ENCODE results near the gene SERPINC1.
A peak's percentile ranks its signal among the peaks of the same experiment; 100 is the strongest.
"Not testable (repeated sequence)": the region's sequence is repeated elsewhere in the genome, so short reads cannot be mapped to it uniquely, and the experiment has no call there.

The SERPINC1 gene

GRCh38 chr1:173893611-173894010 lies 23.5 kb downstream of the SERPINC1 start:
- no peak for DNase-seq (ENCODE audit: low read depth in 2 of 2, low spot score in 1 of 2)

- DNase-seq (ENCODE audit: low read depth in 2 of 2, low spot score in 1 of 2) = no peak
Observed at GRCh38 chr1:173889885-173890284, 27.2 kb downstream of the SERPINC1 start.

- no peak for DNase-seq (ENCODE audit: low read depth in 2 of 2, low spot score in 1 of 2)
Observed at GRCh38 chr1:173888749-173889148, 28.4 kb downstream of the SERPINC1 start.

- no peak for DNase-seq (ENCODE audit: low read depth in 2 of 2, low spot score in 1 of 2)
Observed at GRCh38 chr1:173887627-173888026, 29.5 kb downstream of the SERPINC1 start.

GRCh38 chr1:173886746-173887611 lies 30.1 kb downstream of the SERPINC1 start:
- DNase-seq (ENCODE audit: low read depth in 2 of 2, low spot score in 1 of 2) = no peak

- no peak for DNase-seq (ENCODE audit: low read depth in 2 of 2, low spot score in 1 of 2)
Observed at GRCh38 chr1:173884701-173885100, 32.4 kb downstream of the SERPINC1 start.

- DNase-seq (ENCODE audit: low read depth in 2 of 2, low spot score in 1 of 2) = not testable (repeated sequence)
Observed at GRCh38 chr1:173881117-173881516, 36.0 kb downstream of the SERPINC1 start.

- no peak for DNase-seq (ENCODE audit: low read depth in 2 of 2, low spot score in 1 of 2)
Observed at GRCh38 chr1:173878251-173878650, 38.9 kb downstream of the SERPINC1 start.

- DNase-seq (ENCODE audit: low read depth in 2 of 2, low spot score in 1 of 2) = no peak
Observed at GRCh38 chr1:173876732-173877131, 40.4 kb downstream of the SERPINC1 start.

GRCh38 chr1:173871500-173871899 lies 45.6 kb downstream of the SERPINC1 start:
- DNase-seq (ENCODE audit: low read depth in 2 of 2, low spot score in 1 of 2) = no peak

- no peak for DNase-seq (ENCODE audit: low read depth in 2 of 2, low spot score in 1 of 2)
Observed at GRCh38 chr1:173871091-173871490, 46.0 kb downstream of the SERPINC1 start.

GRCh38 chr1:173870252-173871075 lies 46.7 kb downstream of the SERPINC1 start:
- DNase-seq (ENCODE audit: low read depth in 2 of 2, low spot score in 1 of 2) = no peak

- DNase-seq (ENCODE audit: low read depth in 2 of 2, low spot score in 1 of 2) = no peak
Observed at GRCh38 chr1:173869021-173869359, 48.1 kb downstream of the SERPINC1 start.

- DNase-seq (ENCODE audit: low read depth in 2 of 2, low spot score in 1 of 2) = peak; percentile 80 to 86
Observed at GRCh38 chr1:173868266-173869020, 48.7 kb downstream of the SERPINC1 start, which contains the start of gene ZBTB37. ZBTB37 (plus strand) TSS chr1:173868380; CDS start chr1:173870226, 1,846 bp downstream.

- DNase-seq (ENCODE audit: low read depth in 2 of 2, low spot score in 1 of 2) = peak; percentile 99
Observed at GRCh38 chr1:173867753-173868265, 49.3 kb downstream of the SERPINC1 start, which contains the start of gene GAS5. GAS5 (minus strand) TSS chr1:173867989.

GRCh38 chr1:173867141-173867752 lies 49.9 kb downstream of the SERPINC1 start:
- no peak for DNase-seq (ENCODE audit: low read depth in 2 of 2, low spot score in 1 of 2)

- DNase-seq (ENCODE audit: low read depth in 2 of 2, low spot score in 1 of 2) = no peak
Observed at GRCh38 chr1:173866413-173867115, 50.6 kb downstream of the SERPINC1 start.

GRCh38 chr1:173865468-173866164 lies 51.5 kb downstream of the SERPINC1 start:
- DNase-seq (ENCODE audit: low read depth in 2 of 2, low spot score in 1 of 2) = no peak

- no peak for DNase-seq (ENCODE audit: low read depth in 2 of 2, low spot score in 1 of 2)
Observed at GRCh38 chr1:173864179-173864867, 52.8 kb downstream of the SERPINC1 start.
